H1 (cell line): ENCODE measurements around the gene PHACTR1. TPM values are rescaled to one million over a fixed set of nuclear protein-coding genes. Genes with fewer than 3 reads are reported as not detected.

ENCODE experiments used
- CTCF ChIA-PET: fragments of 300-600 bp; sonication (Branson Sonifier 250); formaldehyde crosslinking; loops from one replicate; lab custom pipeline; 2021; ENCODE audit not compliant: partially characterized antibody; lab: Charles Lee
- POLR2A ChIA-PET: fragments of 300-600 bp; sonication (Branson Sonifier 250); formaldehyde crosslinking; loops from one replicate; lab custom pipeline; 2021; ENCODE audit warnings: inconsistent platforms; ENCODE audit not compliant: partially characterized antibody; lab: Charles Lee
- DNase-seq, 2 experiments: peaks; one replicate each; pipeline versions ENCODE4 v3.0.0 to v3.0.0-alpha.2; 2010 to 2022; ENCODE audit warnings: low spot score in 2 of 2, low read depth in 1 of 2, mixed read lengths in 1 of 2
- FAIRE-seq: peaks from 2 replicates; lab custom pipeline; 2011; peaks lifted over from hg19 to GRCh38; lab: Jason Lieb, UNC
- H2AFZ ChIP-seq: 2 replicates; pipeline ENCODE4 v1.8.1; 2012; ENCODE audit warnings: low read length, inconsistent platforms
- H2AK5ac ChIP-seq: 2 replicates; pipeline ENCODE4 v1.6.1; 2013; ENCODE audit warnings: low read depth, low read length
- H2BK120ac ChIP-seq: replicated peaks from 2 replicates; pipeline ENCODE3; 2013; ENCODE audit warnings: low read depth, low read length, inconsistent platforms
- H2BK12ac ChIP-seq: 2 replicates; pipeline ENCODE4 v1.6.1; 2013; ENCODE audit warnings: low read depth, low read length
- H2BK15ac ChIP-seq: 2 replicates; pipeline ENCODE4 v1.6.1; 2013; ENCODE audit warnings: low read length
- H2BK20ac ChIP-seq: 2 replicates; pipeline ENCODE4 v1.6.1; 2013; ENCODE audit warnings: low read length
- H2BK5ac ChIP-seq: 2 replicates; pipeline ENCODE4 v1.6.1; 2013; ENCODE audit warnings: low read depth, low read length
- H3K14ac ChIP-seq: 2 replicates; pipeline ENCODE4 v1.6.1; 2013; ENCODE audit warnings: inconsistent platforms; ENCODE audit not compliant: insufficient read length
- H3K18ac ChIP-seq: 2 replicates; pipeline ENCODE4 v1.6.1; 2013; ENCODE audit warnings: low read length; ENCODE audit errors: extremely low read depth
- H3K23ac ChIP-seq: 2 replicates; pipeline ENCODE4 v1.6.1; 2013; ENCODE audit warnings: inconsistent platforms; ENCODE audit not compliant: insufficient read length
- H3K23me2 ChIP-seq: 2 replicates; pipeline ENCODE4 v1.6.1; 2013; ENCODE audit warnings: low read depth, low read length
- H3K27ac ChIP-seq: 2 replicates; pipeline ENCODE4 v1.6.1; 2011; ENCODE audit warnings: low read depth, low read length, inconsistent platforms
- H3K27me3 ChIP-seq, 4 experiments: replicated peaks in 1 of 4; 1 replicate in 1 of 4; 2 replicates in 3 of 4; pipeline versions ENCODE4 v1.6.1 to v1.8.1; 2011 to 2013; ENCODE audit warnings: low read length in 3 of 4, mild to moderate bottlenecking in 3 of 4, inconsistent platforms in 2 of 4, mixed read lengths in 2 of 4, moderate library complexity in 1 of 4; ENCODE audit not compliant: control insufficient read depth in 3 of 4, insufficient read depth in 3 of 4; ENCODE audit errors: extremely low read depth in 1 of 4
- H3K36me3 ChIP-seq, 4 experiments: 2 replicates each; pipeline versions ENCODE4 v1.6.1 to v1.8.1; 2011 to 2013; ENCODE audit warnings: mild to moderate bottlenecking in 4 of 4, low read length in 3 of 4, moderate library complexity in 2 of 4, control low read depth in 1 of 4, inconsistent platforms in 1 of 4; ENCODE audit not compliant: insufficient read depth in 4 of 4, control insufficient read depth in 2 of 4
- H3K4ac ChIP-seq: replicated peaks from 2 replicates; pipeline ENCODE3; 2013; ENCODE audit warnings: low read length, low read depth, mixed read lengths, inconsistent platforms; ENCODE audit not compliant: insufficient read length
- H3K4me1 ChIP-seq, 4 experiments: replicated peaks in 1 of 4; 1 replicate in 1 of 4; 2 replicates in 3 of 4; pipeline versions ENCODE4 v1.6.1 to v1.8.1; 2011 to 2013; ENCODE audit warnings: low read length in 3 of 4, inconsistent platforms in 2 of 4, mixed read lengths in 1 of 4; ENCODE audit not compliant: insufficient read depth in 4 of 4, control insufficient read depth in 3 of 4
- H3K4me2 ChIP-seq, 2 experiments: 2 replicates each; pipeline versions ENCODE4 v1.6.1 to v1.8.1; 2011 to 2013; ENCODE audit warnings: low read depth in 2 of 2, low read length in 2 of 2, control low read depth in 1 of 2, inconsistent platforms in 1 of 2, mild to moderate bottlenecking in 1 of 2; ENCODE audit not compliant: insufficient read depth in 1 of 2
- H3K4me3 ChIP-seq, 4 experiments: fragments of 200-600, 300-600 bp in 1 of 4; sonication (generic), shearing (Covaris generic), sonication (Bioruptor Twin) in 1 of 4; 2 replicates each; pipeline versions ENCODE4 v1.5.1 to v1.8.1; 2011 to 2016; ENCODE audit warnings: low read length in 4 of 4, low read depth in 3 of 4, control low read depth in 2 of 4, inconsistent platforms in 2 of 4, mild to moderate bottlenecking in 2 of 4, mixed read lengths in 1 of 4, moderate library complexity in 1 of 4; ENCODE audit not compliant: insufficient read depth in 2 of 4; ENCODE audit errors: extremely low read depth in 1 of 4
- H3K56ac ChIP-seq: replicated peaks from 2 replicates; pipeline ENCODE3; 2013; ENCODE audit warnings: low read depth, mild to moderate bottlenecking, mixed read lengths, low read length, inconsistent platforms; ENCODE audit not compliant: insufficient read length
- H3K79me1 ChIP-seq: 2 replicates; pipeline ENCODE4 v1.6.1; 2013; ENCODE audit warnings: low read depth, low read length, control low read depth
- H3K79me2 ChIP-seq, 2 experiments: 2 replicates each; pipeline versions ENCODE4 v1.6.1 to v1.8.1; 2012 to 2013; ENCODE audit warnings: low read length in 2 of 2, mild to moderate bottlenecking in 2 of 2, inconsistent platforms in 1 of 2; ENCODE audit not compliant: insufficient read depth in 2 of 2, control insufficient read depth in 1 of 2
- H3K9ac ChIP-seq, 4 experiments: replicated peaks in 1 of 4; 1 replicate in 1 of 4; 2 replicates in 3 of 4; pipeline versions ENCODE4 v1.6.1 to v1.8.1; 2011 to 2013; ENCODE audit warnings: low read depth in 3 of 4, low read length in 3 of 4, control low read depth in 2 of 4, mild to moderate bottlenecking in 2 of 4, moderate library complexity in 2 of 4, inconsistent platforms in 1 of 4; ENCODE audit errors: extremely low read depth in 1 of 4
- H3K9me3 ChIP-seq, 2 experiments: 2 replicates each; pipeline versions ENCODE4 v1.6.1 to v1.8.1; 2012 to 2013; ENCODE audit warnings: mild to moderate bottlenecking in 2 of 2, moderate library complexity in 2 of 2, control low read depth in 1 of 2, inconsistent platforms in 1 of 2, low read depth in 1 of 2, low read length in 1 of 2, mixed read lengths in 1 of 2; ENCODE audit not compliant: insufficient read depth in 2 of 2
- H4K20me1 ChIP-seq, 2 experiments: replicated peaks in 1 of 2; 2 replicates each; pipeline versions ENCODE3 to v1.8.1; 2011 to 2013; ENCODE audit warnings: inconsistent platforms in 2 of 2, low read length in 2 of 2, mild to moderate bottlenecking in 1 of 2; ENCODE audit not compliant: insufficient read depth in 2 of 2, control insufficient read depth in 1 of 2
- H4K5ac ChIP-seq: 2 replicates; pipeline ENCODE4 v1.6.1; 2013; ENCODE audit warnings: low read length, low read depth, mixed read lengths, inconsistent platforms; ENCODE audit not compliant: insufficient read length
- H4K8ac ChIP-seq: 2 replicates; pipeline ENCODE4 v1.8.0; 2013; ENCODE audit warnings: mild to moderate bottlenecking, moderate library complexity, low read length, inconsistent platforms; ENCODE audit not compliant: insufficient read depth; ENCODE audit errors: extremely low read depth
- H4K91ac ChIP-seq: replicated peaks from 2 replicates; pipeline ENCODE3; 2013; ENCODE audit warnings: low read length, mixed read lengths, inconsistent platforms; ENCODE audit not compliant: insufficient read length
- BCL11A ChIP-seq, 2 experiments: IDR thresholded peaks; one replicate each; pipeline ENCODE4 v1.6.1; 2011; ENCODE audit warnings: low read depth in 2 of 2, low read length in 2 of 2, mild to moderate bottlenecking in 2 of 2
- CREB1 ChIP-seq: IDR thresholded peaks from 2 replicates; pipeline ENCODE4 v1.6.1; 2012; ENCODE audit warnings: inconsistent platforms
- CTBP2 ChIP-seq: IDR thresholded peaks from 2 replicates; pipeline ENCODE4 v1.7.0; 2011; ENCODE audit warnings: borderline replicate concordance, mild to moderate bottlenecking, moderate library complexity, mixed read lengths, low read length; ENCODE audit not compliant: insufficient read depth, insufficient read length
- EP300 ChIP-seq, 2 experiments: IDR thresholded peaks; 1 replicate in 1 of 2; 2 replicates in 1 of 2; pipeline ENCODE4 v1.6.1; 2011 to 2012; ENCODE audit warnings: low read depth in 2 of 2, low read length in 2 of 2, mild to moderate bottlenecking in 2 of 2, borderline replicate concordance in 1 of 2, inconsistent platforms in 1 of 2, moderate library complexity in 1 of 2
- EZH2 ChIP-seq: fragments of 200-600 bp; sonication (generic); IDR thresholded peaks from 2 replicates; pipeline ENCODE4 v1.7.1; 2012; ENCODE audit warnings: low read depth, mild to moderate bottlenecking, moderate library complexity, low read length, inconsistent platforms; ENCODE audit not compliant: severe bottlenecking
- HDAC2 ChIP-seq, 2 experiments: fragments of 300-600 bp in 1 of 2; sonication (generic) in 1 of 2; IDR thresholded peaks; 2 replicates each; pipeline ENCODE4 v1.6.1; 2011 to 2012; ENCODE audit warnings: low read depth in 2 of 2, low read length in 2 of 2, mild to moderate bottlenecking in 2 of 2, moderate library complexity in 2 of 2, borderline replicate concordance in 1 of 2, inconsistent platforms in 1 of 2
- MAX ChIP-seq: IDR thresholded peaks from 2 replicates; pipeline ENCODE4 v1.6.1; 2012; ENCODE audit warnings: inconsistent platforms
- POU5F1 ChIP-seq: IDR thresholded peaks from 2 replicates; pipeline ENCODE4 v1.6.1; 2011; ENCODE audit warnings: low read depth, mild to moderate bottlenecking, low read length, moderate library complexity
- RAD21 ChIP-seq, 2 experiments: IDR thresholded peaks in 1 of 2; conservative IDR thresholded peaks in 1 of 2; 2 replicates each; pipeline ENCODE4 v1.6.1; 2011; ENCODE audit warnings: low read depth in 2 of 2, low read length in 2 of 2, improper control_type of control experiment in 1 of 2, inconsistent platforms in 1 of 2, mild to moderate bottlenecking in 1 of 2, moderate library complexity in 1 of 2
- SP4 ChIP-seq: IDR thresholded peaks from 2 replicates; pipeline ENCODE4 v1.6.1; 2012; ENCODE audit warnings: low read length, inconsistent platforms
- SUZ12 ChIP-seq: fragments of 200-600 bp; sonication (generic); IDR thresholded peaks from 2 replicates; pipeline ENCODE4 v1.6.1; 2012; ENCODE audit warnings: mild to moderate bottlenecking, inconsistent platforms, low read length, moderate library complexity, mixed read lengths
- TAF1 ChIP-seq: IDR thresholded peaks from 2 replicates; pipeline ENCODE4 v1.6.1; 2011; ENCODE audit warnings: mild to moderate bottlenecking, low read depth, low read length
- TEAD4 ChIP-seq: IDR thresholded peaks from 2 replicates; pipeline ENCODE4 v1.6.1; 2012; ENCODE audit warnings: low read depth, low read length, inconsistent platforms, mixed read lengths
- WGBS, 2 experiments: shearing (Covaris generic) in 1 of 2; methylation state at CpG; one replicate each; pipeline versions ENCODE4 v1.1.6 to v1.1.7; 2013 to 2015; ENCODE audit warnings: low lambda C conversion rate in 2 of 2, mixed read lengths in 2 of 2, inconsistent platforms in 1 of 2, low coverage in 1 of 2, missing lambda C conversion rate in 1 of 2; ENCODE audit not compliant: insufficient replicate concordance in 2 of 2, insufficient coverage in 1 of 2, insufficient read length in 1 of 2; ENCODE audit errors: extremely low coverage in 1 of 2, missing lambda C conversion rate in 1 of 2; 5-methylcytosine and 5-hydroxymethylcytosine counted together
- polyA plus RNA-seq, 7 experiments: library from polyadenylated mRNA; depleted of rRNA in 3 of 7; stranded (reverse) in 5 of 7; unstranded in 2 of 7; fragments of >200 nt in 5 of 7; fragments of 200-250 nt in 2 of 7; gene quantifications; 1 replicate in 5 of 7; 2 replicates in 1 of 7; 4 replicates in 1 of 7; pipeline versions ENCODE4 v1.2.1 to v1.2.3, GENCODE V29; 2011 to 2013; ENCODE audit warnings: missing spikeins in 2 of 7, mixed read lengths in 2 of 7
- total RNA-seq: library from RNA; stranded (reverse); fragmentation: NEBNext Ultra II Directional; extraction: Animal tissue kit (Norgen Biotek cat#: 25700); gene quantifications from 2 replicates; pipeline ENCODE4 v1.2.1, GENCODE V29; 2021

Gene PHACTR1
- total and polyA plus RNA-seq, 2 of the 8 experiments (the other 6 are each of a cell fraction or from before 2014, with no cell fraction given) = 3.9 to 17.1 TPM

GRCh38 chr6:12709116-12709515, 7.5 kb upstream of the PHACTR1 start:
- Histone ChIP-seq H3K27ac (no peak overlapping the region), H2BK120ac (no peak overlapping the region), H3K23me2 (no peaks in the 10 kb centered on the region; the same call in 1 of the 2 replicates), H2AK5ac (no peak overlapping the region), H3K4me2 (no peak overlapping the region), H2BK20ac (no peak overlapping the region), H3K9ac (no peak overlapping the region), H4K5ac (no peak overlapping the region), H4K8ac (no peak overlapping the region), H3K4ac (no peak overlapping the region), H2BK5ac (no peak overlapping the region), H3K27me3 (no peaks in the 10 kb centered on the region), H3K9me3 (no peaks in the 10 kb centered on the region), H2AFZ (no peak overlapping the region), H3K4me1 (peaks cover 0 to 6% (median 2%) of the 10 kb centered on the region in 4 experiments; a peak in 1 of 7 replicates), H2BK12ac (no peak overlapping the region), H3K23ac (no peak overlapping the region), H4K20me1 (no peaks in the 10 kb centered on the region), H3K4me3 (no peak overlapping the region), H3K36me3 (no peaks in the 10 kb centered on the region), H3K79me1 (no peaks in the 10 kb centered on the region), H3K18ac (no peak overlapping the region), H2BK15ac (no peak overlapping the region), H3K79me2 (no peaks in the 10 kb centered on the region), H3K14ac (no peak overlapping the region), H3K56ac (no peak overlapping the region), H4K91ac (no peak overlapping the region)
- DNase-seq (no peak), FAIRE-seq (no peak)
- ChIA-PET POLR2A (interaction anchor here (1.2 kb wide), 1 partner anchor 11 kb away, joined by 3 read pairs; no protein-coding TSS in a partner anchor), CTCF (interaction anchor here (0.7 to 2.1 kb wide), 5 partner anchors 10 to 181 kb away, joined by 3 to 8 read pairs (median 3); no protein-coding TSS in a partner anchor)
- 89% methylated on average over 1 of the region's 1 CpG; no CpG with 5 or more reads in 1 of the 2 experiments for WGBS, 2 experiments
- TF ChIP-seq MAX (no peak), CTBP2 (no peak), SP4 (no peak), RAD21 (IDR thresholded peaks at IDR 0.05 in 1 of 2, conservative IDR thresholded peaks at IDR 0.05 in 1 of 2; ENCODE audit: low read depth in 2 of 2, low read length in 2 of 2) (no peak), CREB1 (no peak), POU5F1 (no peak), SUZ12 (no peak), TAF1 (no peak), EZH2 (no peak), EP300 (IDR thresholded peaks at IDR 0.05; ENCODE audit: borderline replicate concordance in 1 of 2, low read depth in 2 of 2, low read length in 2 of 2) (no peak), HDAC2 (IDR thresholded peaks at IDR 0.05; ENCODE audit: borderline replicate concordance in 1 of 2, low read depth in 2 of 2, low read length in 2 of 2) (no peak), TEAD4 (no peak), BCL11A (IDR thresholded peaks at IDR 0.05; ENCODE audit: low read depth in 2 of 2, low read length in 2 of 2) (no peak)
